ENCODE measurements around the gene PSMB3.

DNA sequence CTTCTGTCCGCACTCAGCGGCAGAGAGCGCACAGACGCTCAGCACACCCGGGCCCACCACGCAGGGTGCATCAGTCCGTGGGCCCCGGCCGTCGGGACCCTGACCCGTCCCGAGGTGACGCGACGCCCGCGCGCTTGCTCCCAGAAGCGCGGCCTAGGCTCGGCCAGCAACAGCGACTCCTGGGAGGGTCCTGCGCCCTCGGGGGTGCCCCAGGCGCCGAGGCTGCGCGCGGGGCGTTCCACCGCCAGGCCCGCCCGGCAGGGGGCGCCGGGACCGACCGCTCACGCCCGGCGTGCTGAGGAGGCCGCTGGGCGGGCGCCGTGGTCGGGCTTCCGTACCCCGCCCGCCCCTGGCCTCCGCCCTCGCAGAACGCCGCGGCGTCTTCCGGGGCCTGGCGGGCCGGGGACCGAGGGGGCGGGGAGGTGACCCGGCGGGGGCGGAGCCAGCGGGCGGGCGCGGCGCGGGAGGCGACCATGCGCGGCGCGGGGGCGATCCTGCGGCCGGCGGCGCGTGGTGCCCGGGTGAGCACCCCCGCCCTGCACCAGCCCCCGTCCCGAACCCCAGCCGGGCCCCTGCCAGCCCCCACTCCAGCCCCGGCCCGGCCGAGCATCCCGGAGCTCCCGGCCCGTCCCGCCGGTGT lies 22.5 kb upstream of the PSMB3 start, which contains the start of gene CISD3:
- TF ChIP-seq, protein P1, sequence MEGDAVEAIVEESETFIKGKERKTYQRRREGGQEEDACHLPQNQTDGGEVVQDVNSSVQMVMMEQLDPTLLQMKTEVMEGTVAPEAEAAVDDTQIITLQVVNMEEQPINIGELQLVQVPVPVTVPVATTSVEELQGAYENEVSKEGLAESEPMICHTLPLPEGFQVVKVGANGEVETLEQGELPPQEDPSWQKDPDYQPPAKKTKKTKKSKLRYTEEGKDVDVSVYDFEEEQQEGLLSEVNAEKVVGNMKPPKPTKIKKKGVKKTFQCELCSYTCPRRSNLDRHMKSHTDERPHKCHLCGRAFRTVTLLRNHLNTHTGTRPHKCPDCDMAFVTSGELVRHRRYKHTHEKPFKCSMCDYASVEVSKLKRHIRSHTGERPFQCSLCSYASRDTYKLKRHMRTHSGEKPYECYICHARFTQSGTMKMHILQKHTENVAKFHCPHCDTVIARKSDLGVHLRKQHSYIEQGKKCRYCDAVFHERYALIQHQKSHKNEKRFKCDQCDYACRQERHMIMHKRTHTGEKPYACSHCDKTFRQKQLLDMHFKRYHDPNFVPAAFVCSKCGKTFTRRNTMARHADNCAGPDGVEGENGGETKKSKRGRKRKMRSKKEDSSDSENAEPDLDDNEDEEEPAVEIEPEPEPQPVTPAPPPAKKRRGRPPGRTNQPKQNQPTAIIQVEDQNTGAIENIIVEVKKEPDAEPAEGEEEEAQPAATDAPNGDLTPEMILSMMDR (IDR thresholded peaks at IDR 0.05): peak; percentile 83
- peak; percentile 61; the same call in 1 of the 2 replicates for TF ChIP-seq SIN3A (IDR thresholded peaks at IDR 0.05; ENCODE audit: borderline replicate concordance, insufficient read depth, low read depth, low read length)
